ENCODE measurements around the gene KRT80. TPM values are rescaled to one million over a fixed set of nuclear protein-coding genes. Genes with fewer than 3 reads are reported as not detected.

KRT80 gene
- total RNA-seq, 3 donors from 2014 or later (not counting 1 experiment from before 2014, with no cell fraction given): not detected

- TF ChIP-seq, protein P1, sequence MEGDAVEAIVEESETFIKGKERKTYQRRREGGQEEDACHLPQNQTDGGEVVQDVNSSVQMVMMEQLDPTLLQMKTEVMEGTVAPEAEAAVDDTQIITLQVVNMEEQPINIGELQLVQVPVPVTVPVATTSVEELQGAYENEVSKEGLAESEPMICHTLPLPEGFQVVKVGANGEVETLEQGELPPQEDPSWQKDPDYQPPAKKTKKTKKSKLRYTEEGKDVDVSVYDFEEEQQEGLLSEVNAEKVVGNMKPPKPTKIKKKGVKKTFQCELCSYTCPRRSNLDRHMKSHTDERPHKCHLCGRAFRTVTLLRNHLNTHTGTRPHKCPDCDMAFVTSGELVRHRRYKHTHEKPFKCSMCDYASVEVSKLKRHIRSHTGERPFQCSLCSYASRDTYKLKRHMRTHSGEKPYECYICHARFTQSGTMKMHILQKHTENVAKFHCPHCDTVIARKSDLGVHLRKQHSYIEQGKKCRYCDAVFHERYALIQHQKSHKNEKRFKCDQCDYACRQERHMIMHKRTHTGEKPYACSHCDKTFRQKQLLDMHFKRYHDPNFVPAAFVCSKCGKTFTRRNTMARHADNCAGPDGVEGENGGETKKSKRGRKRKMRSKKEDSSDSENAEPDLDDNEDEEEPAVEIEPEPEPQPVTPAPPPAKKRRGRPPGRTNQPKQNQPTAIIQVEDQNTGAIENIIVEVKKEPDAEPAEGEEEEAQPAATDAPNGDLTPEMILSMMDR (IDR thresholded peaks at IDR 0.05): no peak
- H3K27ac Mint-ChIP-seq: no peak overlapping the region
- Histone ChIP-seq H3K27ac (ENCODE audit: low read length) (no peak overlapping the region), H3K36me3 (ENCODE audit: control insufficient read depth, insufficient read depth, low read length) (no peaks in the 10 kb centered on the region), H3K9me3 (ENCODE audit: control insufficient read depth, insufficient read depth, low read length) (no peaks in the 10 kb centered on the region), H3K4me3 (ENCODE audit: low read length) (no peak overlapping the region), H3K4me1 (ENCODE audit: control insufficient read depth, insufficient read depth, low read length) (no peaks in the 10 kb centered on the region), H3K27me3 (ENCODE audit: control insufficient read depth, insufficient read depth, low read length) (peaks cover 18% of the 10 kb centered on the region)
- H3K4me3 Mint-ChIP-seq: no peak overlapping the region
- no peaks in the 10 kb centered on the region for H3K36me3 Mint-ChIP-seq
- WGBS (ENCODE audit: insufficient coverage): 20% methylated on average over 34 of the region's 40 CpGs
- intact Hi-C loops (cut with micrococcal nuclease): no loop called here
- peaks cover 48 to 54% of the 10 kb centered on the region in 2 donors for H3K27me3 Mint-ChIP-seq (ENCODE audit: low read depth in 2 of 2)
- no peaks in the 10 kb centered on the region for H3K9me3 Mint-ChIP-seq
- no peak for DNase-seq
- H3K4me1 Mint-ChIP-seq: no peaks in the 10 kb centered on the region
- no peak for ATAC-seq
These were observed 41.8 kb upstream of the KRT80 start for GRCh38 chr12:52233462-52234207.

DNA sequence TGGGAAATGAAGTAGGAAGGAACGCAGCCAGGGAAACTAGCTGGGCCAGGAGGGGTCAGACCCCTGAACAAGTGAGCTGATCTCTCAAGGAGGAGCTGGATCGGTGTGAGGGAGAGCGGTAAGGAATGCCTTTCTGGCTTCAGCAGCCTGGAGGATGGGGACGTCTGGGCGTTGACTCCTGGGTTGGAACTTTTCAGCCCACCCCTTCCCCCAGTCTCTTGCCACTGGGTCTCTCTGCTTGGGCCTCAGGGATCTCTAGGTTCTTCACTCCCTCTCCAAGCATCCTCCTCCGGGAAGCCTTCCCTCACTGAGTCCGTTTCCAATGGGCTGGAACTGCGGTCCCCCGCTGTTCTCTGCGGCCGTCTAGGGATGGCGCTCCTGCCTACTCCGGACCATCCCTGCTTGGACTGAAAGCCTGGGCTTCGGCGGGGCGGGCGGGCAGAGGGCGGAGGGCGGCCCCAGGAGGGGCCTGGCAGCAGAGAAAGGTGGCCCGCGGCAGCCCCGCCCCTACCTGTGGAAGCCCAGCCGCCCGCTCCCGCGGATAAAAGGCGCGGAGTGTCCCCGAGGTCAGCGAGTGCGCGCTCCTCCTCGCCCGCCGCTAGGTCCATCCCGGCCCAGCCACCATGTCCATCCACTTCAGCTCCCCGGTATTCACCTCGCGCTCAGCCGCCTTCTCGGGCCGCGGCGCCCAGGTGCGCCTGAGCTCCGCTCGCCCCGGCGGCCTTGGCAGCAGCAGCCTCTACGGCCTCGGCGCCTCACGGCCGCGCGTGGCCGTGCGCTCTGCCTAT, 41.1 kb upstream of the KRT80 start, which contains the start of gene KRT7:
TSS of gene KRT7 (plus strand) at position 570 of the 788 bp plus-strand sequence. CDS start at position 624, 54 bp downstream.
- Mint-ChIP-seq H3K27me3 (ENCODE audit: low read depth in 2 of 2) (peaks cover 48 to 61% of the 10 kb centered on the region in 2 donors), H3K36me3 (no peaks in the 10 kb centered on the region), H3K4me3 (no peak within 1 kb of the TSS), H3K9me3 (no peaks in the 10 kb centered on the region), H3K27ac (no peak within 1 kb of the TSS), H3K4me1 (no peaks in the 10 kb centered on the region)
- ATAC-seq (no peak), DNase-seq (no peak)
- no peaks in the 10 kb centered on the region for H3K4me1 ChIP-seq (ENCODE audit: control insufficient read depth, insufficient read depth, low read length)
- 11% methylated on average over 58 of the region's 58 CpGs for WGBS (ENCODE audit: insufficient coverage)
- H3K9me3 ChIP-seq (ENCODE audit: control insufficient read depth, insufficient read depth, low read length): no peaks in the 10 kb centered on the region
- H3K4me3 ChIP-seq (ENCODE audit: low read length): no peak within 1 kb of the TSS
- no peak within 1 kb of the TSS for H3K27ac ChIP-seq (ENCODE audit: low read length)
- peaks cover 20% of the 10 kb centered on the region for H3K27me3 ChIP-seq (ENCODE audit: control insufficient read depth, insufficient read depth, low read length)
- TF ChIP-seq, protein P1 (IDR thresholded peaks at IDR 0.05): no peak
- H3K36me3 ChIP-seq (ENCODE audit: control insufficient read depth, insufficient read depth, low read length): no peaks in the 10 kb centered on the region
- intact Hi-C loops (cut with micrococcal nuclease): no loop called here

DNA sequence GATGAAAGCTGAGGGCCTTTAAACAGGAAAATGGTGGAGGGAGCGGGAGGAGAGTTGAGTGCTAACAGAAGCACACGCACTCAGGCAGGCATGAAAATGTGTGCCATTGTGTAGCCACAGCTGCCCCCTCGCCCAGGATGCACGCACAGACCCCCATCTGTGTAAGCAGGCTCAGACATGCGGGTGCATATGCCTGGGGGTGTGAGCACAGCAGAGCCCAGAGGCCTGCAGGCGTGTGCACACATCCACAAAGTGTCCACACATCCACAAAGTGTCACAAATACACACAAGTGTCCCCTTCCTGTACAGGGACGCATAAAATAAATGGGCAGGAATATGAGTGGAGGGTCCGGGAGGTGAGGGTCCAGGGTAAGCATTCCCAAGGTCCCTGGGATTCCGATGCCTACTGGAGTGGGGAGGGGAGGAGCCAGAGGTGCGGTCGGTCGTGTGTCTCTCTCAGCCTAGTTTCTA, 40.4 kb upstream of the KRT80 start:
- Histone ChIP-seq H3K27ac (ENCODE audit: low read length) (no peak overlapping the region), H3K4me3 (ENCODE audit: low read length) (no peak overlapping the region), H3K27me3 (ENCODE audit: control insufficient read depth, insufficient read depth, low read length) (peaks cover 20% of the 10 kb centered on the region), H3K36me3 (ENCODE audit: control insufficient read depth, insufficient read depth, low read length) (no peaks in the 10 kb centered on the region), H3K4me1 (ENCODE audit: control insufficient read depth, insufficient read depth, low read length) (no peaks in the 10 kb centered on the region), H3K9me3 (ENCODE audit: control insufficient read depth, insufficient read depth, low read length) (no peaks in the 10 kb centered on the region)
- TF ChIP-seq, protein P1 (IDR thresholded peaks at IDR 0.05): no peak
- H3K4me3 Mint-ChIP-seq: no peak overlapping the region
- H3K36me3 Mint-ChIP-seq: no peaks in the 10 kb centered on the region
- H3K9me3 Mint-ChIP-seq: no peaks in the 10 kb centered on the region
- H3K27me3 Mint-ChIP-seq (ENCODE audit: low read depth in 2 of 2): peaks cover 48 to 63% of the 10 kb centered on the region in 2 donors
- H3K4me1 Mint-ChIP-seq: no peaks in the 10 kb centered on the region
- ATAC-seq (no peak), DNase-seq (no peak)
- intact Hi-C loops (cut with micrococcal nuclease): no loop called here
- 67% methylated on average over 12 of the region's 12 CpGs for WGBS (ENCODE audit: insufficient coverage)
- no peak overlapping the region for H3K27ac Mint-ChIP-seq

Data from natural killer cell (primary cell).